ENCODE data around the gene DDN. TPM values are rescaled to one million over a fixed set of nuclear protein-coding genes. Genes with fewer than 3 reads are reported as not detected.

The DDN gene
- total RNA-seq, 2 experiments from 2014 or later: 0.72 to 1.2 TPM

DNA sequence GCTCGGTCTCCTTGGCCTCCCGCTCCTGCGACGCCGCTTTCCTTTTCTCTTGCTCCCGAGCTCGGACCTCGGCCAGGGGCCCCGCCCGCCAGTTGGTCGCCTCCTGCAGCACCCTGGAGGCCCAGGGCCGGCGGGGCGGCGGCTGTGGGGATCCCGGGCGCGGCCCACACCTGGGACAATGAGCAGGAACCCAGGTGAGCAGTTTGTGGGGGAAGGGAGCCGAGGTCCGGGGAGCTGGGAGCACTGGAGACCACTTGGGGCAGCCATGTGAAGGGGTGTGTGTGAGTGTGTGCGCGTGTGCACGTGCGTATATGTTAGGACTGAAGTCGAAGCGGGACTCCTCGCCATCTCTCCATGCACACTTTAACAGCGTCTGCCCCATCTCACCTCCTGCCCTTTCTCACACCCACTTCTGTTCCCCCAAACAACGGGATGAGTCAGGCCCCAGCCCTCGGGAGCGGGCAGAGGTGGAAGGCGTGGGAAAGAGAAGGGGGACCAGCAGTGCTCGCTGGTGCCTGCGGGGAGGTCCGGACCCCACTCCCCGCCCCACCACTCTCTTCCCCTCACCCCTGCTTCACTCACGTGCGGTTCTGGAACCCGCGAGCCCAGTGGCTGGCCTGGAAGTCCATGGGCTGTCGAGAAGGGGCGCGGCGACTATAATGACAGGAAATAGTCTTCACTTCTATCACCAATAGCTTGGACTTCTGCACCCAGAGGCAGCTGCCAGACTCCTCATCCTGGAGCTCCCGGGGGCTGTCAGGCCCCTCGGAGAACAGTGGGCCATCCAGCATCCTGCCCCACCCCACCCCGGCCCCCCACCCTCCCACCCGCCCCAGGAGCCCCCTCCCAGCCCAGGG is 450 bp downstream of the DDN start:
- CTCF ChIA-PET: interaction anchor here (1.2 to 21.6 kb wide), 11 partner anchors 11 to 146 kb away, joined by 4 to 896 read pairs (median 29); partner anchors contain the start of genes ARF3, DDX23, DHH and PRKAG1
- DNase-seq: peak; percentile 59
- peaks cover 28% of the 10 kb centered on the region for H3K4me1 Mint-ChIP-seq (ENCODE audit: low read depth)
- H3K36me3 Mint-ChIP-seq (ENCODE audit: low read depth): peaks cover 31% of the 10 kb centered on the region
- H3K27me3 Mint-ChIP-seq: peaks cover 34% of the 10 kb centered on the region
- peak; percentile 12 for ATAC-seq
- POLR2A ChIA-PET: interaction anchor here (0.6 to 2.3 kb wide), 14 partner anchors 9 to 624 kb away, joined by 3 to 8 read pairs (median 3); partner anchors contain the start of genes KMT2D, PRKAG1 and WNT1
- intact Hi-C loops (cut with micrococcal nuclease): loop anchor here (5.0 kb wide), 1 partner anchor 94 kb away; the partner anchor contains the start of gene DHH
- H3K4me3 Mint-ChIP-seq: peak overlapping the region; percentile 70
- TF ChIP-seq, protein P1, sequence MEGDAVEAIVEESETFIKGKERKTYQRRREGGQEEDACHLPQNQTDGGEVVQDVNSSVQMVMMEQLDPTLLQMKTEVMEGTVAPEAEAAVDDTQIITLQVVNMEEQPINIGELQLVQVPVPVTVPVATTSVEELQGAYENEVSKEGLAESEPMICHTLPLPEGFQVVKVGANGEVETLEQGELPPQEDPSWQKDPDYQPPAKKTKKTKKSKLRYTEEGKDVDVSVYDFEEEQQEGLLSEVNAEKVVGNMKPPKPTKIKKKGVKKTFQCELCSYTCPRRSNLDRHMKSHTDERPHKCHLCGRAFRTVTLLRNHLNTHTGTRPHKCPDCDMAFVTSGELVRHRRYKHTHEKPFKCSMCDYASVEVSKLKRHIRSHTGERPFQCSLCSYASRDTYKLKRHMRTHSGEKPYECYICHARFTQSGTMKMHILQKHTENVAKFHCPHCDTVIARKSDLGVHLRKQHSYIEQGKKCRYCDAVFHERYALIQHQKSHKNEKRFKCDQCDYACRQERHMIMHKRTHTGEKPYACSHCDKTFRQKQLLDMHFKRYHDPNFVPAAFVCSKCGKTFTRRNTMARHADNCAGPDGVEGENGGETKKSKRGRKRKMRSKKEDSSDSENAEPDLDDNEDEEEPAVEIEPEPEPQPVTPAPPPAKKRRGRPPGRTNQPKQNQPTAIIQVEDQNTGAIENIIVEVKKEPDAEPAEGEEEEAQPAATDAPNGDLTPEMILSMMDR (IDR thresholded peaks at IDR 0.05): no peak
- no peak overlapping the region for H3K27ac Mint-ChIP-seq
- no peaks in the 10 kb centered on the region for H3K9me3 Mint-ChIP-seq

DNA sequence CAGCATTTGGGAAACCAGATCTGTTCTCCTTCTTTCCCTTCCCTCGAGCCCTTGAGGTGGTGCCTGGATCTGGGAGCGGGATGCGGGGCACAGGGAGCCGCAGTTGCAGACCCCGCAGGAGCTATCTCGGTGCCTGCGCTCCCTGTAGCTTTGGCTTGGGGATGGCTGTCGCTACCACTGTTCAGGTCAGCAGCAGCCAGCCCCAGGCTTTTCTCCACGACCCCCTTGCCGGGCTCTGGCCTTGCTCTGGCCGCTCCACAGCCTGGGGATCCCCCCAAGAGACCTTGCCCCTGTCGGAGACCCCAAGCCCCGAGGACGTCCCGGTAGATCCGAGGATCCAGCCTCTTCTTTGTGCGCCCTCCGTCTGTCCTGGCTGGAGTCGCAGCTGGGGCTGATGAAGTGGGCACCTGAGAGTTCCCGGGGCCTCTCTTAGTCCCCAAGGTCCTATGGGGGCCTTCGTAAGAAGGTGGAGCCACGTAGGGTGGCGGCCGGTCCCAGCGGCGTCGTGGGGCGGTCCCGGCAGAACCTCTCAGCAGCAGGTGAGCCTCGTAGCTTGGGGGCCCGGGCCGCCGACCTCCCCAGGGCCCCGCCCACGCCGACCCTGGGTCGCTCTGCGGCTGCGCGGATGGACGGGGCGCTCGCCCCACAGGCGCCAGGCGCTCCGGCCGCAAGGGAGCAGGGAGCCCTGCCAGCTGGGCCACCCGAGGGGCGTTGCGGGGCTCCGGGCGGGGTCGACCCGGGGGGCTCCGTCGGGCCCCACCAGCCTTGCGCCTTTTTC is 1.3 kb downstream of the DDN start:
- peak; percentile 57 for DNase-seq
- ATAC-seq: peak; percentile 10
- Mint-ChIP-seq H3K4me3 (peak overlapping the region; percentile 40), H3K4me1 (ENCODE audit: low read depth) (peaks cover 28% of the 10 kb centered on the region), H3K27ac (no peak overlapping the region), H3K9me3 (no peaks in the 10 kb centered on the region), H3K27me3 (peaks cover 38% of the 10 kb centered on the region), H3K36me3 (ENCODE audit: low read depth) (peaks cover 24% of the 10 kb centered on the region)
- ChIA-PET CTCF (interaction anchor here (0.8 to 21.6 kb wide), 18 partner anchors 8 to 237 kb away, joined by 3 to 896 read pairs (median 10); partner anchors contain the start of genes ARF3, DDX23, DHH and PRKAG1), POLR2A (interaction anchor here (0.7 to 2.3 kb wide), 15 partner anchors 14 to 132 kb away, joined by 3 to 10 read pairs (median 3); partner anchors contain the start of genes KMT2D and WNT1)
- TF ChIP-seq, protein P1 (IDR thresholded peaks at IDR 0.05): no peak
- intact Hi-C loops (cut with micrococcal nuclease): loop anchor here (5.0 kb wide), 1 partner anchor 94 kb away; the partner anchor contains the start of gene DHH

DNA sequence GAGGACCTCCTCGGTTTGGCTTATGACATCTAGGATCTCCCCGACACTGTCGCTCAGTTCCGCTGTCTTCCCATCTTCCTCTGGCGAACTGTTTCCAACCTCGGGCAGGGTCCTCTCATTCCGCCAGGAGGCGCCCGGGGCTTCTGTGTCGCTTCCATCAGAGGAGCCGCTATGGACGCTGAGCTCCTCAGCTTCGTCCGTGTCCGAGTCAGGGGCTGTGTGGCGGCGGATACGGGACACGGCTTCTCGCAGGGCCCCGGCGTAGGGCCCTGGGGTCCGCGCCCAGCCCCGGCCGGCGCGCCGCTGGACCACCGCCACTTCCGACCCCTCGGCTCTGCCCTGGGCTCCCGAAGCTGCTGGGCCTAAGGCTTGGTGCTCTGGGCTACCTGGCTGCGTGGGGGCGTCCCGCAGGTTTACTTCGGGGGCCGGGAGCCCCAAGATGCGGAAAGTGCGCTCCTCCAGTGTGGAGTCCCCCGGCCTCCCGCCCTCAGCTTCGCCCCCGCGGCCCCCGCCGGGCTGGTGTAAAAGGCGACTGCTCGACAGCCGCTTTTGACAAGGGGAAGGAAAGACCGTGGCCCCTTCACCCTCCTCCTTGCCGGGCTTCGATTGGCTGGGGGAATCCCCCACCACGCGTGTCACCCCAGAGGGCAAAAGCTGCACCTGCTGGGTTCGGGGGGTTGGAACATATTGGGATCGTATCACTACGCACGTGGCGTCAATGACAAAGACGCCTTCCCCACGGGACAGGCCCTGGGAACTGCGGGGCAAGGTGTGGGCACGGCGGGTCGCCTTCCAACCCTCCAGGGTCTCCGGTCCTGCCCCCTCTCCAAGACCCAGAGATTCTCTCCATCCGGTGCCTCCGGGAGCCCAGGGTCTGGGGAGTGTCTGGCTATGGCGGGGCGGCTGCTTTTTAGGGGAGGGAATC is 2.1 kb downstream of the DDN start:
- peaks cover 28% of the 10 kb centered on the region for H3K4me1 Mint-ChIP-seq (ENCODE audit: low read depth)
- peak; percentile 79 for DNase-seq
- peak; percentile 31 for ATAC-seq
- no peak overlapping the region for H3K27ac Mint-ChIP-seq
- peaks cover 16% of the 10 kb centered on the region for H3K36me3 Mint-ChIP-seq (ENCODE audit: low read depth)
- POLR2A ChIA-PET: interaction anchor here (0.6 to 1.5 kb wide), 12 partner anchors 13 to 991 kb away, joined by 3 to 10 read pairs (median 3); partner anchors contain the start of genes KMT2D and WNT1
- TF ChIP-seq, protein P1 (IDR thresholded peaks at IDR 0.05): peak; percentile 58
- no peaks in the 10 kb centered on the region for H3K9me3 Mint-ChIP-seq
- intact Hi-C loops (cut with micrococcal nuclease): loop anchor here (5.0 kb wide), 1 partner anchor 95 kb away; the partner anchor contains the start of gene DHH
- peak overlapping the region; percentile 40 for H3K4me3 Mint-ChIP-seq
- CTCF ChIA-PET: interaction anchor here (0.6 to 21.6 kb wide), 27 partner anchors 8 to 238 kb away, joined by 3 to 896 read pairs (median 7); partner anchors contain the start of genes ARF3, DDX23, DHH and PRKAG1
- H3K27me3 Mint-ChIP-seq: peaks cover 40% of the 10 kb centered on the region

Measured in activated CD8-positive, alpha-beta T cell treated with anti-CD3 and anti-CD28 coated beads for 36 hours (primary cell).